Colonic mucosa (tissue), 4 donors: ENCODE measurements around the gene TBCD. TPM values are rescaled to one million over a fixed set of nuclear protein-coding genes. Genes with fewer than 3 reads are reported as not detected.

Experiments
- DNase-seq: peaks from one replicate; pipeline ENCODE4 v3.0.0-alpha.2; 2020
- H3K27ac ChIP-seq: fragments of 200-600 bp; one replicate; pipeline ENCODE4 v1.8.0; 2021
- H3K27me3 ChIP-seq: fragments of 200-600 bp; one replicate; pipeline ENCODE4 v1.8.0; 2021
- H3K36me3 ChIP-seq: fragments of 200-600 bp; one replicate; pipeline ENCODE4 v1.8.0; 2021
- H3K4me1 ChIP-seq: fragments of 200-600 bp; one replicate; pipeline ENCODE4 v1.8.0; 2021; ENCODE audit warnings: mild to moderate bottlenecking
- H3K4me3 ChIP-seq: fragments of 200-600 bp; one replicate; pipeline ENCODE4 v1.8.0; 2021
- H3K9ac ChIP-seq, 2 donors: one replicate each; pipeline ENCODE4 v1.7.0; 2013; ENCODE audit warnings: control low read depth in 2 of 2, low read depth in 2 of 2, low read length in 2 of 2
- H3K9me3 ChIP-seq: fragments of 200-600 bp; one replicate; pipeline ENCODE4 v1.8.0; 2021
- CTCF ChIP-seq: fragments of 200-600 bp; IDR thresholded peaks from one replicate; pipeline ENCODE4 v1.8.0; 2022; ENCODE audit warnings: antibody characterized with exemption, mild to moderate bottlenecking
- intact Hi-C: fragments of 100-400 bp; cut with DNase I; formaldehyde crosslinking; loops from one replicate; pipeline ENCODE4 v1.14.1; 2022
- total RNA-seq, 2 donors: library from RNA; stranded (reverse); fragmentation: NEBNext Ultra II Directional in 1 of 2; extraction: Animal tissue kit (Norgen Biotek cat#: 25700) in 1 of 2; gene quantifications; one replicate each; pipeline ENCODE4 v1.2.1, GENCODE V29; 2021
- donor health status: healthy.
- donor health status: DM: no; HTN: no; CAD: no.
- donor health status: DM: no; HTN: no; CAD: no.

TBCD gene
- total RNA-seq, 2 donors from 2014 or later = 49.2 to 101 TPM

- Histone ChIP-seq H3K9me3 (no peaks in the 10 kb centered on the region), H3K4me1 (peaks cover 7% of the 10 kb centered on the region), H3K4me3 (no peak overlapping the region), H3K27ac (no peak overlapping the region), H3K9ac (no peak overlapping the region), H3K36me3 (no peaks in the 10 kb centered on the region), H3K27me3 (no peaks in the 10 kb centered on the region)
- DNase-seq = no peak
- intact Hi-C loops = no loop called here
- TF ChIP-seq CTCF = no peak
Measured at GRCh38 chr17:82895087-82895486, 143.2 kb downstream of the TBCD start.

GRCh38 chr17:82896071-82897000, 144.5 kb downstream of the TBCD start:
- H3K36me3 ChIP-seq = no peaks in the 10 kb centered on the region
- H3K27me3 ChIP-seq = no peaks in the 10 kb centered on the region
- H3K9ac ChIP-seq = no peak overlapping the region
- no peak overlapping the region for H3K27ac ChIP-seq
- peaks cover 4% of the 10 kb centered on the region for H3K4me1 ChIP-seq
- no peak overlapping the region for H3K4me3 ChIP-seq
- DNase-seq = no peak
- intact Hi-C loops = no loop called here
- no peak for TF ChIP-seq CTCF
- H3K9me3 ChIP-seq = no peaks in the 10 kb centered on the region

GRCh38 chr17:82897514-82898249, 145.8 kb downstream of the TBCD start:
- Histone ChIP-seq H3K9ac (no peak overlapping the region), H3K4me3 (no peak overlapping the region), H3K27me3 (no peaks in the 10 kb centered on the region), H3K27ac (no peak overlapping the region), H3K36me3 (no peaks in the 10 kb centered on the region), H3K4me1 (peaks cover 4% of the 10 kb centered on the region), H3K9me3 (no peaks in the 10 kb centered on the region)
- DNase-seq = no peak
- intact Hi-C loops = no loop called here
- no peak for TF ChIP-seq CTCF

GRCh38 chr17:82898976-82899514, 147.2 kb downstream of the TBCD start:
- intact Hi-C loops = no loop called here
- Histone ChIP-seq H3K9ac (no peak overlapping the region), H3K36me3 (no peaks in the 10 kb centered on the region), H3K4me1 (peaks cover 4% of the 10 kb centered on the region), H3K27ac (no peak overlapping the region), H3K4me3 (no peak overlapping the region), H3K27me3 (no peaks in the 10 kb centered on the region), H3K9me3 (no peaks in the 10 kb centered on the region)
- no peak for TF ChIP-seq CTCF
- no peak for DNase-seq

- Histone ChIP-seq H3K9me3 (no peaks in the 10 kb centered on the region), H3K9ac (no peak overlapping the region), H3K4me1 (no peaks in the 10 kb centered on the region), H3K27me3 (no peaks in the 10 kb centered on the region), H3K4me3 (no peak overlapping the region), H3K27ac (no peak overlapping the region), H3K36me3 (no peaks in the 10 kb centered on the region)
- intact Hi-C loops = no loop called here
- no peak for TF ChIP-seq CTCF
- DNase-seq = no peak
Measured at GRCh38 chr17:82899941-82900340, 148.1 kb downstream of the TBCD start.
